WTC11 (cell line): ENCODE results near the gene USP13. TPM values are rescaled to one million over a fixed set of nuclear protein-coding genes. Genes with fewer than 3 reads are reported as not detected.

Source experiments
- ATAC-seq: fragments of 200-7000 bp; cut with Tn5 transposase; 2 replicates; pipeline ENCODE4 v1.10.0; 2021; ENCODE audit warnings: mild to moderate bottlenecking, moderate library complexity
- CTCF ChIA-PET: fragments of 300-600 bp; sonication (Branson Sonifier 250); formaldehyde crosslinking; loops from one replicate; lab custom pipeline; 2021; ENCODE audit warnings: antibody characterized with exemption; lab: Charles Lee
- POLR2A ChIA-PET: fragments of 350-600 bp; sonication (Branson Sonifier 250); formaldehyde crosslinking; loops from one replicate; lab custom pipeline; 2021; ENCODE audit warnings: antibody characterized with exemption; lab: Charles Lee
- DNase-seq: peaks from one replicate; pipeline ENCODE4 v3.0.0; 2021; ENCODE audit warnings: low spot score
- H3K27ac Mint-ChIP-seq: 2 replicates; pipeline ENCODE4 v1.8.0; 2021; ENCODE audit warnings: mixed read lengths
- H3K27me3 Mint-ChIP-seq: 2 replicates; pipeline ENCODE4 v1.8.0; 2021; ENCODE audit warnings: low read depth, mild to moderate bottlenecking, moderate library complexity, mixed read lengths
- H3K36me3 Mint-ChIP-seq: 2 replicates; pipeline ENCODE4 v1.8.0; 2021; ENCODE audit warnings: mixed read lengths
- H3K4me1 Mint-ChIP-seq: 2 replicates; pipeline ENCODE4 v1.8.0; 2022; ENCODE audit warnings: mixed read lengths
- H3K4me3 Mint-ChIP-seq: 2 replicates; pipeline ENCODE4 v1.8.0; 2021; ENCODE audit warnings: mild to moderate bottlenecking, moderate library complexity, mixed read lengths
- H3K9me3 Mint-ChIP-seq: 2 replicates; pipeline ENCODE4 v1.8.0; 2021; ENCODE audit warnings: mixed read lengths
- ATF1 ChIP-seq: sonication (generic); formaldehyde crosslinking; IDR thresholded peaks from 2 replicates; pipeline ENCODE4 v1.8.1; 2023; ENCODE audit warnings: mild to moderate bottlenecking, moderate library complexity, missing genetic modification reagents
- CREB1 ChIP-seq: sonication (generic); formaldehyde crosslinking; IDR thresholded peaks from 2 replicates; pipeline ENCODE4 v1.8.0; 2023; ENCODE audit warnings: mild to moderate bottlenecking, missing genetic modification reagents
- ESRRA ChIP-seq: sonication (generic); formaldehyde crosslinking; IDR thresholded peaks from 2 replicates; pipeline ENCODE4 v1.8.1; 2022; ENCODE audit warnings: mild to moderate bottlenecking, missing genetic modification reagents, borderline replicate concordance
- FOXJ3 ChIP-seq: sonication (generic); formaldehyde crosslinking; IDR thresholded peaks from 2 replicates; pipeline ENCODE4 v1.9.0; 2021; ENCODE audit warnings: missing genetic modification reagents, mild to moderate bottlenecking, borderline replicate concordance
- FOXK1 ChIP-seq: sonication (generic); formaldehyde crosslinking; IDR thresholded peaks from 2 replicates; pipeline ENCODE4 v1.8.0; 2022; ENCODE audit warnings: mild to moderate bottlenecking, moderate library complexity, missing genetic modification reagents
- GABPB1 ChIP-seq: sonication (generic); formaldehyde crosslinking; IDR thresholded peaks from 2 replicates; pipeline ENCODE4 v1.8.1; 2023; ENCODE audit warnings: mild to moderate bottlenecking, missing genetic modification reagents
- IRF2 ChIP-seq: sonication (generic); formaldehyde crosslinking; IDR thresholded peaks from 2 replicates; pipeline ENCODE4 v1.8.0; 2022; ENCODE audit warnings: low read depth, missing genetic modification reagents, borderline replicate concordance
- KAT7 ChIP-seq: sonication (generic); formaldehyde crosslinking; IDR thresholded peaks from 2 replicates; pipeline ENCODE4 v1.8.1; 2023; ENCODE audit warnings: missing genetic modification reagents, mild to moderate bottlenecking, borderline replicate concordance
- NFATC4 ChIP-seq: fragments of 250-450 bp; sonication (Bioruptor Pico); IDR thresholded peaks from 2 replicates; pipeline ENCODE4 v1.9.0; 2021; ENCODE audit warnings: mild to moderate bottlenecking
- NR2C2 ChIP-seq: sonication (generic); formaldehyde crosslinking; IDR thresholded peaks from 2 replicates; pipeline ENCODE4 v1.8.0; 2022; ENCODE audit warnings: mild to moderate bottlenecking, missing genetic modification reagents
- OVOL2 ChIP-seq: fragments of 250-450 bp; sonication (Bioruptor Pico); IDR thresholded peaks from 2 replicates; pipeline ENCODE4 v1.9.0; 2021; ENCODE audit warnings: mild to moderate bottlenecking, borderline replicate concordance
- SMAD3 ChIP-seq: sonication (generic); formaldehyde crosslinking; IDR thresholded peaks from 2 replicates; pipeline ENCODE4 v1.8.0; 2022; ENCODE audit warnings: missing genetic modification reagents, mild to moderate bottlenecking, borderline replicate concordance
- SOX15 ChIP-seq: fragments of 250-450 bp; sonication (Bioruptor Pico); IDR thresholded peaks from 2 replicates; pipeline ENCODE4 v1.9.0; 2021; ENCODE audit warnings: mild to moderate bottlenecking
- SP1 ChIP-seq: sonication (generic); formaldehyde crosslinking; conservative IDR thresholded peaks from 2 replicates; pipeline ENCODE4 v1.8.1; 2022; ENCODE audit warnings: missing genetic modification reagents
- TP53 ChIP-seq: sonication (generic); formaldehyde crosslinking; IDR thresholded peaks from 2 replicates; pipeline ENCODE4 v1.8.1; 2023; ENCODE audit warnings: mild to moderate bottlenecking, missing genetic modification reagents
- ZNF121 ChIP-seq: sonication (generic); formaldehyde crosslinking; IDR thresholded peaks from 2 replicates; pipeline ENCODE4 v1.8.0; 2023; ENCODE audit warnings: missing genetic modification reagents
- total RNA-seq: library from RNA; stranded (reverse); gene quantifications from 3 replicates; pipeline ENCODE4 v1.2.3, GENCODE V29; 2021
- TF ChIP-seq, protein P1 (sequence below): sonication (generic); formaldehyde crosslinking; IDR thresholded peaks from 2 replicates; pipeline ENCODE4 v1.8.1; 2023; ENCODE audit warnings: mild to moderate bottlenecking, missing genetic modification reagents, borderline replicate concordance
- TF ChIP-seq, protein P2 (sequence below): sonication (generic); formaldehyde crosslinking; conservative IDR thresholded peaks from 2 replicates; pipeline ENCODE4 v1.8.1; 2022; ENCODE audit warnings: mild to moderate bottlenecking, missing genetic modification reagents
- TF ChIP-seq, protein P3 (sequence below): sonication (generic); formaldehyde crosslinking; IDR thresholded peaks from 2 replicates; pipeline ENCODE4 v1.8.1; 2023; ENCODE audit warnings: mild to moderate bottlenecking, missing genetic modification reagents, moderate library complexity

The USP13 gene
- total RNA-seq, 1 experiment from 2014 or later = 26.8 TPM

DNA sequence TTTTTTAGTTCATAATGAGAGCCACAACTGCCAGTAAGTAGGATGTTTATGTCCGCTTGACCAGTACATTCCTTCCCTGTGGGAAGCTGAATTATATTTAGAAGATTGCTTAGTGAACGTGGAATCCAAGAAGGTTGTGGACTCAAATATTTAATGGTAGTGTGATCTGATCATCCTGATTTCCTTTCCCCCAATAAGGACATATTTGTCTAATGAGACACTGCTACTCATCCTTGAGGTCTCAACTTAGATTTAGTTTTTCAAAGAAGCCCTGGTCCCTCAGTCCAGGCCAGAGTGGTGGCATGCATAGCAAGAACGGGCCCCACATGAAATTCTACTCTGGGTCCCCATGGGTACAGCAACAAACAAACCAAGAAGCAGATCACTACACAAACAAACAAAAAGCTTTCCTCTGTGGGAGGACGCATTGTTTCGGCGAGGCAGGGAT lies 60.8 kb downstream of the USP13 start:
- ChIA-PET CTCF (no interaction called here), POLR2A (no interaction called here)
- H3K4me1 Mint-ChIP-seq = peaks cover 53% of the 10 kb centered on the region
- no peaks in the 10 kb centered on the region for H3K9me3 Mint-ChIP-seq
- peak overlapping the region; percentile 66 for H3K27ac Mint-ChIP-seq
- H3K4me3 Mint-ChIP-seq = no peak overlapping the region
- TF ChIP-seq FOXJ3 (CRISPR knock-in tag) (no peak), TP53 (CRISPR knock-in tag) (no peak), GABPB1 (CRISPR knock-in tag) (no peak), SOX15 (CRISPR knock-in tag) (no peak), KAT7 (CRISPR knock-in tag) (no peak), CREB1 (CRISPR knock-in tag) (no peak)
- TF ChIP-seq, protein P1, sequence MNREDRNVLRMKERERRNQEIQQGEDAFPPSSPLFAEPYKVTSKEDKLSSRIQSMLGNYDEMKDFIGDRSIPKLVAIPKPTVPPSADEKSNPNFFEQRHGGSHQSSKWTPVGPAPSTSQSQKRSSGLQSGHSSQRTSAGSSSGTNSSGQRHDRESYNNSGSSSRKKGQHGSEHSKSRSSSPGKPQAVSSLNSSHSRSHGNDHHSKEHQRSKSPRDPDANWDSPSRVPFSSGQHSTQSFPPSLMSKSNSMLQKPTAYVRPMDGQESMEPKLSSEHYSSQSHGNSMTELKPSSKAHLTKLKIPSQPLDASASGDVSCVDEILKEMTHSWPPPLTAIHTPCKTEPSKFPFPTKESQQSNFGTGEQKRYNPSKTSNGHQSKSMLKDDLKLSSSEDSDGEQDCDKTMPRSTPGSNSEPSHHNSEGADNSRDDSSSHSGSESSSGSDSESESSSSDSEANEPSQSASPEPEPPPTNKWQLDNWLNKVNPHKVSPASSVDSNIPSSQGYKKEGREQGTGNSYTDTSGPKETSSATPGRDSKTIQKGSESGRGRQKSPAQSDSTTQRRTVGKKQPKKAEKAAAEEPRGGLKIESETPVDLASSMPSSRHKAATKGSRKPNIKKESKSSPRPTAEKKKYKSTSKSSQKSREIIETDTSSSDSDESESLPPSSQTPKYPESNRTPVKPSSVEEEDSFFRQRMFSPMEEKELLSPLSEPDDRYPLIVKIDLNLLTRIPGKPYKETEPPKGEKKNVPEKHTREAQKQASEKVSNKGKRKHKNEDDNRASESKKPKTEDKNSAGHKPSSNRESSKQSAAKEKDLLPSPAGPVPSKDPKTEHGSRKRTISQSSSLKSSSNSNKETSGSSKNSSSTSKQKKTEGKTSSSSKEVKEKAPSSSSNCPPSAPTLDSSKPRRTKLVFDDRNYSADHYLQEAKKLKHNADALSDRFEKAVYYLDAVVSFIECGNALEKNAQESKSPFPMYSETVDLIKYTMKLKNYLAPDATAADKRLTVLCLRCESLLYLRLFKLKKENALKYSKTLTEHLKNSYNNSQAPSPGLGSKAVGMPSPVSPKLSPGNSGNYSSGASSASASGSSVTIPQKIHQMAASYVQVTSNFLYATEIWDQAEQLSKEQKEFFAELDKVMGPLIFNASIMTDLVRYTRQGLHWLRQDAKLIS = no peak
- TF ChIP-seq, protein P2, sequence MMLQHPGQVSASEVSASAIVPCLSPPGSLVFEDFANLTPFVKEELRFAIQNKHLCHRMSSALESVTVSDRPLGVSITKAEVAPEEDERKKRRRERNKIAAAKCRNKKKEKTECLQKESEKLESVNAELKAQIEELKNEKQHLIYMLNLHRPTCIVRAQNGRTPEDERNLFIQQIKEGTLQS (CRISPR knock-in tag) = no peak
- peaks cover 6% of the 10 kb centered on the region for H3K36me3 Mint-ChIP-seq
- ATAC-seq (peak; percentile 17), DNase-seq (no peak)
- no peaks in the 10 kb centered on the region for H3K27me3 Mint-ChIP-seq

DNA sequence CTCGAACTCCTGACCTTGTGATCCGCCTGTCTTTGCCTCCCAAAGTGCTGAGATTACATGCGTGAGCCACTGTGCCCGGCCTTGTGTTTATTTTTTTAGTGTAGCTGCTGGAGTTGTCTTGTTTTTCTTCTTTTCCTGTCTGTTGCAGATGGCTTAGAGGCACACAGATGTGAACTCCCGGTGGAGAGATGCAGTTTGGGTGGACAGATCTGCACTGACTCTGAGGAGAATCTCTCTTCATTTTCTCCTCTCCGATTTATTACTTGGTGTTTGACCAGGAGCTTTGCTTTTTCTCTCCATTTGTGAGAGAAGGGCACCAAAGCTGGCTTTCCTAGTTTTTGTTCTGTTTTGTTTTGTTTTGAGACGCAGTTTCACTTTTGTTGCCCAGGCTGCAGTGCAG lies 62.7 kb downstream of the USP13 start:
- Mint-ChIP-seq H3K36me3 (peaks cover 4% of the 10 kb centered on the region), H3K9me3 (no peaks in the 10 kb centered on the region), H3K4me3 (no peak overlapping the region), H3K4me1 (peaks cover 53% of the 10 kb centered on the region), H3K27me3 (no peaks in the 10 kb centered on the region), H3K27ac (0 out of 2 replicates have a peak overlapping the region, but pooled peaks have one; percentile 41)
- ChIA-PET CTCF (no interaction called here), POLR2A (no interaction called here)
- DNase-seq (no peak), ATAC-seq (no peak)
- TF ChIP-seq ESRRA = no peak
- TF ChIP-seq NFATC4 (CRISPR knock-in tag) = no peak
- TF ChIP-seq, protein P3, sequence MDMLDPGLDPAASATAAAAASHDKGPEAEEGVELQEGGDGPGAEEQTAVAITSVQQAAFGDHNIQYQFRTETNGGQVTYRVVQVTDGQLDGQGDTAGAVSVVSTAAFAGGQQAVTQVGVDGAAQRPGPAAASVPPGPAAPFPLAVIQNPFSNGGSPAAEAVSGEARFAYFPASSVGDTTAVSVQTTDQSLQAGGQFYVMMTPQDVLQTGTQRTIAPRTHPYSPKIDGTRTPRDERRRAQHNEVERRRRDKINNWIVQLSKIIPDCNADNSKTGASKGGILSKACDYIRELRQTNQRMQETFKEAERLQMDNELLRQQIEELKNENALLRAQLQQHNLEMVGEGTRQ (CRISPR knock-in tag) = no peak
- no peak for TF ChIP-seq OVOL2

DNA sequence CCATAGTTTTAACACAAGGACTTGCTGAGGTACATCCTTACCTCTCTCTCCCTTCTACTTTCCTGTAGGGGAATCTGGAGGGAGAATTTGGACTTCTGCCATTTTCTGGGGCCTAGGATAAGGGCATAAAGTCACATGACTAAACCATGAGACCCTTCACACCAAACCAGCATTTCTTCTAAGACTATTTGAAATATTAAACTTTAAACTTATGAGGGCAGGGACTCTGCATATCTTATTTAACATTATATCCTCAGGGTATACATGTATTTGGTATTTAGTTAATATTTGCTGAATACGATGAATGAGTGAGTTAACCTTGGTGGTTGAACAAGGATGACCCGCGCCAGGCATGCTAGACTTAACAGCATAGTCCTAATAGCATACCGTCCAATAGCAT lies 63.4 kb downstream of the USP13 start:
- peaks cover 51% of the 10 kb centered on the region for H3K4me1 Mint-ChIP-seq
- ATAC-seq (no peak), DNase-seq (no peak)
- ChIA-PET POLR2A (no interaction called here), CTCF (no interaction called here)
- H3K36me3 Mint-ChIP-seq = peaks cover 4% of the 10 kb centered on the region; the same call in 1 of the 2 replicates
- no peaks in the 10 kb centered on the region for H3K9me3 Mint-ChIP-seq
- TF ChIP-seq SP1 = no peak
- no peak for TF ChIP-seq SMAD3 (CRISPR knock-in tag)
- TF ChIP-seq FOXK1 (CRISPR knock-in tag) = no peak
- TF ChIP-seq, protein P3 (CRISPR knock-in tag) = no peak
- no peak for TF ChIP-seq ZNF121 (CRISPR knock-in tag)
- no peak for TF ChIP-seq NR2C2
- TF ChIP-seq ATF1 (CRISPR knock-in tag) = no peak
- TF ChIP-seq IRF2 (CRISPR knock-in tag) = no peak
- no peak overlapping the region for H3K4me3 Mint-ChIP-seq
- no peaks in the 10 kb centered on the region for H3K27me3 Mint-ChIP-seq
- no peak overlapping the region for H3K27ac Mint-ChIP-seq
